B cell (primary cell): ENCODE data around the gene CPA1. TPM values are rescaled to one million over a fixed set of nuclear protein-coding genes. Genes with fewer than 3 reads are reported as not detected.

ENCODE experiments used
- ATAC-seq: fragments of 200-7000 bp; cut with Tn5 transposase; one replicate; pipeline ENCODE4 v1.10.0; 2021; ENCODE audit warnings: low read depth, mild to moderate bottlenecking, moderate number of reproducible peaks, moderate library complexity
- CTCF ChIA-PET: fragments of 350-600 bp; sonication (Branson Sonifier 250); formaldehyde crosslinking; loops from one replicate; lab custom pipeline; 2021; ENCODE audit warnings: antibody characterized with exemption, inconsistent platforms; lab: Charles Lee
- POLR2A ChIA-PET: fragments of 350-600 bp; sonication (Branson Sonifier 250); formaldehyde crosslinking; loops from one replicate; lab custom pipeline; 2021; ENCODE audit warnings: antibody characterized with exemption; lab: Charles Lee
- DNase-seq: peaks from one replicate; pipeline ENCODE4 v3.0.0; 2013
- H2AFZ ChIP-seq: 2 replicates; pipeline ENCODE4 v1.6.1; 2012; ENCODE audit warnings: mild to moderate bottlenecking, low read depth, low read length; ENCODE audit not compliant: insufficient read depth, poor library complexity, severe bottlenecking
- H3K27ac ChIP-seq, 2 donors: 1 replicate in 1 of 2; 2 replicates in 1 of 2; pipeline ENCODE4 v1.5.1; 2012 to 2013; ENCODE audit warnings: low read length in 2 of 2, mild to moderate bottlenecking in 2 of 2, moderate library complexity in 1 of 2
- H3K27me3 ChIP-seq, 4 experiments: fragments of 200-600 bp in 1 of 4; sonication (generic) in 1 of 4; replicated peaks in 1 of 4; 1 replicate in 2 of 4; 2 replicates in 2 of 4; pipeline versions ENCODE4 v1.6.1 to v1.7.0; 2013 to 2016; ENCODE audit warnings: low read length in 3 of 4, mild to moderate bottlenecking in 2 of 4, mixed read lengths in 1 of 4, moderate library complexity in 1 of 4; ENCODE audit not compliant: insufficient read depth in 4 of 4, control insufficient read depth in 3 of 4; ENCODE audit errors: control extremely low read depth in 1 of 4
- H3K36me3 ChIP-seq, 2 experiments: replicated peaks in 1 of 2; 1 replicate in 1 of 2; 2 replicates in 1 of 2; pipeline versions ENCODE4 v1.6.1 to v1.7.1; 2013; ENCODE audit warnings: low read length in 1 of 2; ENCODE audit not compliant: insufficient read depth in 2 of 2, control insufficient read depth in 1 of 2; ENCODE audit errors: control extremely low read depth in 1 of 2, extremely low read depth in 1 of 2
- H3K4me1 ChIP-seq, 2 donors: fragments of 200-600 bp in 1 of 2; sonication (generic) in 1 of 2; 1 replicate in 1 of 2; 2 replicates in 1 of 2; pipeline versions ENCODE4 v1.5.1 to v1.6.1; 2013 to 2017; ENCODE audit warnings: low read length in 2 of 2; ENCODE audit not compliant: control insufficient read depth in 2 of 2, insufficient read depth in 2 of 2
- H3K4me2 ChIP-seq: replicated peaks from 2 replicates; pipeline ENCODE3; 2012; ENCODE audit warnings: mild to moderate bottlenecking, low read depth, low read length; ENCODE audit not compliant: poor library complexity, severe bottlenecking
- H3K4me3 ChIP-seq, 5 experiments: fragments of 200-600 bp in 1 of 5; sonication (generic) in 1 of 5; 1 replicate in 3 of 5; 2 replicates in 2 of 5; pipeline versions ENCODE4 v1.5.1 to v1.7.0; 2011 to 2016; ENCODE audit warnings: low read length in 4 of 5, mild to moderate bottlenecking in 4 of 5, low read depth in 2 of 5, control low read depth in 1 of 5, moderate library complexity in 1 of 5; ENCODE audit not compliant: insufficient read depth in 1 of 5; ENCODE audit errors: control extremely low read depth in 1 of 5, extremely low read depth in 1 of 5
- H3K79me2 ChIP-seq: fragments of 200-600 bp; sonication (generic); one replicate; pipeline ENCODE4 v1.6.0; 2016; ENCODE audit warnings: low read length; ENCODE audit not compliant: control insufficient read depth, insufficient read depth
- H3K9ac ChIP-seq: fragments of 200-600 bp; sonication (generic); 2 replicates; pipeline ENCODE4 v1.6.1; 2017; ENCODE audit warnings: mild to moderate bottlenecking, low read length, moderate library complexity
- H3K9me3 ChIP-seq, 3 donors: one replicate each; pipeline versions ENCODE4 v1.6.1 to v1.7.1; 2013; ENCODE audit warnings: low read length in 2 of 3; ENCODE audit not compliant: control insufficient read depth in 2 of 3, insufficient read depth in 1 of 3; ENCODE audit errors: control extremely low read depth in 1 of 3
- H4K20me1 ChIP-seq: 2 replicates; pipeline ENCODE4 v1.6.0; 2012; ENCODE audit warnings: mild to moderate bottlenecking, low read length; ENCODE audit not compliant: insufficient read depth, control insufficient read depth, poor library complexity, severe bottlenecking
- H3K27ac Mint-ChIP-seq: one replicate; pipeline ENCODE4 v1.8.0; 2021; ENCODE audit warnings: mixed read lengths
- H3K27me3 Mint-ChIP-seq: one replicate; pipeline ENCODE4 v1.8.0; 2021; ENCODE audit warnings: mixed read lengths
- H3K4me1 Mint-ChIP-seq: one replicate; pipeline ENCODE4 v1.8.0; 2021; ENCODE audit warnings: mixed read lengths
- H3K4me3 Mint-ChIP-seq: one replicate; pipeline ENCODE4 v1.8.0; 2021; ENCODE audit warnings: mixed read lengths
- H3K9me3 Mint-ChIP-seq: one replicate; pipeline ENCODE4 v1.8.0; 2022; ENCODE audit warnings: mixed read lengths; ENCODE audit not compliant: insufficient read depth
- CTCF ChIP-seq: fragments of 200-600 bp; IDR thresholded peaks from one replicate; pipeline ENCODE4 v1.8.0; 2022; ENCODE audit warnings: antibody characterized with exemption, mild to moderate bottlenecking
- EZH2 ChIP-seq: IDR thresholded peaks from 2 replicates; pipeline ENCODE4 v1.6.1; 2012; ENCODE audit warnings: borderline replicate concordance, low read depth, mild to moderate bottlenecking, moderate library complexity, low read length; ENCODE audit not compliant: insufficient read depth, poor library complexity, severe bottlenecking
- WGBS: methylation state at CpG from one replicate; pipeline ENCODE4 v1.1.5; 2013; ENCODE audit warnings: missing lambda C conversion rate; ENCODE audit not compliant: insufficient coverage; 5-methylcytosine and 5-hydroxymethylcytosine counted together
- intact Hi-C: fragments of 100-400 bp; cut with micrococcal nuclease; formaldehyde crosslinking; loops from one replicate; pipeline ENCODE4 v1.10.0; 2022
- polyA plus RNA-seq: library from polyadenylated mRNA; depleted of rRNA; stranded (reverse); fragments of >200 nt; gene quantifications from 2 replicates; pipeline ENCODE4 v1.2.3, GENCODE V29; 2012
- total RNA-seq, 2 donors: library from RNA; stranded (reverse); fragments of 120-200 nt in 1 of 2; gene quantifications; 1 replicate in 1 of 2; 2 replicates in 1 of 2; pipeline versions ENCODE4 v1.2.3 to v1.2.4, GENCODE V29; 2013 to 2022

CPA1 gene
- total and polyA plus RNA-seq, 2 donors (not counting 1 experiment from before 2014, with no cell fraction given): not detected

GRCh38 chr7:130436253-130436652 lies 56.0 kb downstream of the CPA1 start:
- no peak overlapping the region for H3K27ac Mint-ChIP-seq
- Histone ChIP-seq H3K4me1 (peaks cover under 1 to 9% of the 10 kb centered on the region in 2 donors), H4K20me1 (no peaks in the 10 kb centered on the region), H3K4me2 (no peak overlapping the region), H3K79me2 (no peaks in the 10 kb centered on the region), H3K27ac (no peak overlapping the region), H3K9me3 (no peaks in the 10 kb centered on the region), H2AFZ (no peak overlapping the region), H3K27me3 (no peaks in the 10 kb centered on the region), H3K4me3 (no peak overlapping the region), H3K36me3 (no peaks in the 10 kb centered on the region), H3K9ac (no peak overlapping the region)
- ATAC-seq: no peak
- DNase-seq: no peak
- H3K4me3 Mint-ChIP-seq: no peak overlapping the region
- POLR2A ChIA-PET: no interaction called here
- CTCF ChIA-PET: no interaction called here
- no CpG with 5 or more reads among the region's 1 CpG for WGBS
- intact Hi-C loops: no loop called here
- no peaks in the 10 kb centered on the region for H3K27me3 Mint-ChIP-seq
- TF ChIP-seq EZH2 (no peak), CTCF (no peak)
- H3K4me1 Mint-ChIP-seq: peaks cover 9% of the 10 kb centered on the region
- H3K9me3 Mint-ChIP-seq: peaks cover 2% of the 10 kb centered on the region

Other genes starting within 250 kb of the CPA1 start
- 33.2 and 35.8 TPM in 2 replicates for gene TMEM209, start 175.1 kb upstream of the CPA1 start, total RNA-seq
- 15.8 and 16.5 TPM in 2 replicates for gene TMEM209, start 175.1 kb upstream of the CPA1 start, polyA plus RNA-seq
- gene SSMEM1, start 172.6 kb upstream of the CPA1 start, total RNA-seq: not detected in 2 replicates
- not detected in 2 replicates for gene SSMEM1, start 172.6 kb upstream of the CPA1 start, polyA plus RNA-seq
- not detected in 2 replicates for gene CPA2, start 113.6 kb upstream of the CPA1 start, total RNA-seq
- gene CPA2, start 113.6 kb upstream of the CPA1 start, polyA plus RNA-seq: not detected in 2 replicates
- not detected in 2 replicates for gene CPA4, start 87.3 kb upstream of the CPA1 start, total RNA-seq
- gene CPA4, start 87.3 kb upstream of the CPA1 start, polyA plus RNA-seq: not detected in 2 replicates
- not detected in 2 replicates for gene CPA5, start 35.7 kb upstream of the CPA1 start, total RNA-seq
- gene CPA5, start 35.7 kb upstream of the CPA1 start, polyA plus RNA-seq: 0.13 TPM in 1 of 2 replicates, not detected in the other
- 5.9 and 6.1 TPM in 2 replicates for gene CEP41, start 60.5 kb downstream of the CPA1 start, total RNA-seq
- 2.7 and 3.4 TPM in 2 replicates for gene CEP41, start 60.5 kb downstream of the CPA1 start, polyA plus RNA-seq
- 6.6 and 6.7 TPM in 2 replicates for gene MEST, start 111.6 kb downstream of the CPA1 start, total RNA-seq
- 2.1 and 2.5 TPM in 2 replicates for gene MEST, start 111.6 kb downstream of the CPA1 start, polyA plus RNA-seq